ENCODE data around the gene TIMM10.

Gene TIMM10

GRCh38 chr11:57567515-57568329 lies 37.2 kb upstream of the TIMM10 start, which contains the start of gene UBE2L6:
TSS of gene UBE2L6 (minus strand) at chr11:57567672. CDS start at chr11:57567611, 61 bp downstream.
- Histone ChIP-seq H3K27ac (ENCODE audit: low read length, poor library complexity, severe bottlenecking) (peak within 1 kb of the TSS; percentile 48), H3K9me3 (ENCODE audit: control insufficient read depth, low read length) (no peaks in the 10 kb centered on the region), H4K91ac (ENCODE audit: low read length) (peak within 1 kb of the TSS; percentile 97), H3K4me1 (ENCODE audit: control insufficient read depth, insufficient read depth, low read depth, low read length) (peaks cover 12% of the 10 kb centered on the region), H2BK5ac (ENCODE audit: low read depth, low read length, poor library complexity, severe bottlenecking) (no peak within 1 kb of the TSS), H3K4me2 (ENCODE audit: low read length, poor library complexity, severe bottlenecking) (peak within 1 kb of the TSS; percentile 97), H2AFZ (ENCODE audit: low read depth, low read length) (peak within 1 kb of the TSS; percentile 99), H2BK12ac (ENCODE audit: low read length in 2 of 2) (peak within 1 kb of the TSS; percentile 91 to 93), H3K14ac (ENCODE audit: low read length in 2 of 2) (peak within 1 kb of the TSS in 1 of 2 experiments; percentile 98), H3K23ac (ENCODE audit: low read length in 2 of 2) (peak within 1 kb of the TSS; percentile 96 to 99), H3K18ac (ENCODE audit: low read depth in 1 of 2, low read length in 2 of 2) (peak within 1 kb of the TSS; percentile 94 to 98), H3K36me3 (ENCODE audit: control insufficient read depth in 1 of 2, insufficient read depth in 2 of 2, low read depth in 1 of 2, low read length in 2 of 2) (no peaks in the 10 kb centered on the region), H3K9ac (ENCODE audit: low read length) (peak within 1 kb of the TSS; percentile 86), H3K4ac (ENCODE audit: low read depth in 1 of 2, low read length in 2 of 2) (peak within 1 kb of the TSS; percentile 91 to 93), H4K8ac (ENCODE audit: low read length) (peak within 1 kb of the TSS; percentile 97), H3K27me3 (ENCODE audit: control insufficient read depth in 1 of 2, insufficient read depth in 1 of 2, low read length in 2 of 2) (no peaks in the 10 kb centered on the region), H3K4me3 (ENCODE audit: insufficient read depth in 1 of 2, low read depth in 1 of 2, low read length in 2 of 2) (peak within 1 kb of the TSS; percentile 85 to 90), H3K79me1 (replicated peaks; ENCODE audit: low read length, poor library complexity, severe bottlenecking) (peaks cover 2% of the 10 kb centered on the region), H2BK120ac (ENCODE audit: low read depth, low read length) (peak within 1 kb of the TSS; percentile 74), H2AK5ac (ENCODE audit: low read length, severe bottlenecking) (no peak within 1 kb of the TSS), H2BK15ac (ENCODE audit: low read depth, poor library complexity, severe bottlenecking) (peak within 1 kb of the TSS; percentile 84)
- WGBS: under 1% methylated on average over 61 of the region's 92 CpGs
- no peak for DNase-seq

- H2BK5ac ChIP-seq (ENCODE audit: low read depth, low read length, poor library complexity, severe bottlenecking): no peak overlapping the region
- H2AFZ ChIP-seq (ENCODE audit: low read depth, low read length): peak overlapping the region; percentile 74
- peak overlapping the region in 1 of 2 experiments; percentile 75 for H2BK12ac ChIP-seq (ENCODE audit: low read length in 2 of 2)
- peak overlapping the region; percentile 12 for H4K8ac ChIP-seq (ENCODE audit: low read length)
- no peak overlapping the region for H2BK120ac ChIP-seq (ENCODE audit: low read depth, low read length)
- H3K14ac ChIP-seq (ENCODE audit: low read length in 2 of 2): no peak overlapping the region
- H3K79me1 ChIP-seq (replicated peaks; ENCODE audit: low read length, poor library complexity, severe bottlenecking): peaks cover 6% of the 10 kb centered on the region
- H2AK5ac ChIP-seq (ENCODE audit: low read length, severe bottlenecking): no peak overlapping the region
- H3K18ac ChIP-seq (ENCODE audit: low read depth in 1 of 2, low read length in 2 of 2): peak overlapping the region; percentile 37 to 75
- peak overlapping the region in 1 of 2 experiments; percentile 99 for H3K23ac ChIP-seq (ENCODE audit: low read length in 2 of 2)
- peak overlapping the region; percentile 85 to 90 for H3K4me3 ChIP-seq (ENCODE audit: insufficient read depth in 1 of 2, low read depth in 1 of 2, low read length in 2 of 2)
- no peak overlapping the region for H3K27ac ChIP-seq (ENCODE audit: low read length, poor library complexity, severe bottlenecking)
- DNase-seq: peak; percentile 57
- no peaks in the 10 kb centered on the region for H3K27me3 ChIP-seq (ENCODE audit: control insufficient read depth in 1 of 2, insufficient read depth in 1 of 2, low read length in 2 of 2)
- peaks cover 0 to 6% of the 10 kb centered on the region in 2 experiments for H3K36me3 ChIP-seq (ENCODE audit: control insufficient read depth in 1 of 2, insufficient read depth in 2 of 2, low read depth in 1 of 2, low read length in 2 of 2)
- H3K4me1 ChIP-seq (ENCODE audit: control insufficient read depth, insufficient read depth, low read depth, low read length): peaks cover 12% of the 10 kb centered on the region
- no peaks in the 10 kb centered on the region for H3K9me3 ChIP-seq (ENCODE audit: control insufficient read depth, low read length)
- H3K9ac ChIP-seq (ENCODE audit: low read length): peak overlapping the region; percentile 86
- 46% methylated on average over 12 of the region's 15 CpGs for WGBS
- H4K91ac ChIP-seq (ENCODE audit: low read length): peak overlapping the region; percentile 3
- H3K4ac ChIP-seq (ENCODE audit: low read depth in 1 of 2, low read length in 2 of 2): peak overlapping the region; percentile 40 to 89
- peak overlapping the region; percentile 77 for H3K4me2 ChIP-seq (ENCODE audit: low read length, poor library complexity, severe bottlenecking)
- H2BK15ac ChIP-seq (ENCODE audit: low read depth, poor library complexity, severe bottlenecking): peak overlapping the region; percentile 49
Measured at GRCh38 chr11:57566905-57567514, 36.5 kb upstream of the TIMM10 start.

GRCh38 chr11:57566005-57566904 lies 35.7 kb upstream of the TIMM10 start:
- DNase-seq: peak; percentile 80
- peak overlapping the region in 1 of 2 experiments; percentile 85 for H3K4me3 ChIP-seq (ENCODE audit: insufficient read depth in 1 of 2, low read depth in 1 of 2, low read length in 2 of 2)
- H3K9me3 ChIP-seq (ENCODE audit: control insufficient read depth, low read length): no peaks in the 10 kb centered on the region
- no peak overlapping the region for H2AK5ac ChIP-seq (ENCODE audit: low read length, severe bottlenecking)
- H2BK120ac ChIP-seq (ENCODE audit: low read depth, low read length): no peak overlapping the region
- H3K4ac ChIP-seq (ENCODE audit: low read depth in 1 of 2, low read length in 2 of 2): peak overlapping the region in 1 of 2 experiments; percentile 33
- H3K36me3 ChIP-seq (ENCODE audit: control insufficient read depth in 1 of 2, insufficient read depth in 2 of 2, low read depth in 1 of 2, low read length in 2 of 2): peaks cover 0 to 8% of the 10 kb centered on the region in 2 experiments
- H2BK15ac ChIP-seq (ENCODE audit: low read depth, poor library complexity, severe bottlenecking): peak overlapping the region; percentile 49
- H2BK5ac ChIP-seq (ENCODE audit: low read depth, low read length, poor library complexity, severe bottlenecking): no peak overlapping the region
- H3K18ac ChIP-seq (ENCODE audit: low read depth in 1 of 2, low read length in 2 of 2): peak overlapping the region; percentile 38 to 64
- WGBS: 81% methylated on average over 4 of the region's 4 CpGs
- H3K27me3 ChIP-seq (ENCODE audit: control insufficient read depth in 1 of 2, insufficient read depth in 1 of 2, low read length in 2 of 2): no peaks in the 10 kb centered on the region
- H3K4me1 ChIP-seq (ENCODE audit: control insufficient read depth, insufficient read depth, low read depth, low read length): peaks cover 12% of the 10 kb centered on the region
- H4K91ac ChIP-seq (ENCODE audit: low read length): peak overlapping the region; percentile 78
- H3K23ac ChIP-seq (ENCODE audit: low read length in 2 of 2): no peak overlapping the region
- peaks cover 6% of the 10 kb centered on the region for H3K79me1 ChIP-seq (replicated peaks; ENCODE audit: low read length, poor library complexity, severe bottlenecking)
- peak overlapping the region; percentile 83 for H4K8ac ChIP-seq (ENCODE audit: low read length)
- peak overlapping the region; percentile 86 for H3K9ac ChIP-seq (ENCODE audit: low read length)
- no peak overlapping the region for H3K14ac ChIP-seq (ENCODE audit: low read length in 2 of 2)
- no peak overlapping the region for H3K27ac ChIP-seq (ENCODE audit: low read length, poor library complexity, severe bottlenecking)
- H2AFZ ChIP-seq (ENCODE audit: low read depth, low read length): no peak overlapping the region
- H2BK12ac ChIP-seq (ENCODE audit: low read length in 2 of 2): no peak overlapping the region
- H3K4me2 ChIP-seq (ENCODE audit: low read length, poor library complexity, severe bottlenecking): peak overlapping the region; percentile 17

Data from mesenchymal stem cell (in vitro differentiated cells and primary cell).